AG09319 (cell line): ENCODE measurements around the gene UBE2E2.
A peak's percentile ranks its signal among the peaks of the same experiment; 100 is the strongest.

ENCODE experiments used
- DNase-seq: peaks from one replicate; pipeline ENCODE4 v3.0.0-alpha.2; 2010; ENCODE audit warnings: low read depth; ENCODE audit errors: extremely low read depth
- TF ChIP-seq, protein P1 (sequence below): IDR thresholded peaks from 2 replicates; pipeline ENCODE4 v1.5.1; 2011; ENCODE audit warnings: low read depth, mild to moderate bottlenecking, inconsistent platforms, low read length, moderate library complexity

The UBE2E2 gene

DNA sequence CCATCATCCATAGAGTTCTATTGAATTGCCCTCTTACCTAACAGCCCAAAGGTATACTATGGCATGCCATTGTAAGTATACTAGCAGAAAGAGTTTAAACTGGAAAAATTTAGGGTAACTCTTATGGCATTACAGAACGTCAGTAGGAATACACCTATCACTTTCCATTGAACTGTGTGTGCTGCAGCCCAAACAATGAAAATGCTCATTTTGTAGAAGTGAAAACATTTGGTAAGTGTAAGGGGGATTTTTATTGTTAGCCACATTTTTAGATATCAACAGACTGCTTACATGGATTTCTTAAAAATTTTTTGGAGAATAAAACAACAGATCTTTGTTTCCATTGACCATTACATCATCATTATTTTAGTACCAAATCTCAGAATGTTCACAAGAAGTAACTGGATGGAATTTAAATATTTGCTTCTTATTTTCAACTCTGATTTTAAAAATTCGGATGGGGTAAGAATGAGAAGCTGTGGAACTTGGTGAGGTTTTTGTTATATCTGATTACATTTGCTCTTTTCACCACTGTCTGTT lies 245.9 kb downstream of the UBE2E2 start:
- no peak for DNase-seq
- TF ChIP-seq, protein P1, sequence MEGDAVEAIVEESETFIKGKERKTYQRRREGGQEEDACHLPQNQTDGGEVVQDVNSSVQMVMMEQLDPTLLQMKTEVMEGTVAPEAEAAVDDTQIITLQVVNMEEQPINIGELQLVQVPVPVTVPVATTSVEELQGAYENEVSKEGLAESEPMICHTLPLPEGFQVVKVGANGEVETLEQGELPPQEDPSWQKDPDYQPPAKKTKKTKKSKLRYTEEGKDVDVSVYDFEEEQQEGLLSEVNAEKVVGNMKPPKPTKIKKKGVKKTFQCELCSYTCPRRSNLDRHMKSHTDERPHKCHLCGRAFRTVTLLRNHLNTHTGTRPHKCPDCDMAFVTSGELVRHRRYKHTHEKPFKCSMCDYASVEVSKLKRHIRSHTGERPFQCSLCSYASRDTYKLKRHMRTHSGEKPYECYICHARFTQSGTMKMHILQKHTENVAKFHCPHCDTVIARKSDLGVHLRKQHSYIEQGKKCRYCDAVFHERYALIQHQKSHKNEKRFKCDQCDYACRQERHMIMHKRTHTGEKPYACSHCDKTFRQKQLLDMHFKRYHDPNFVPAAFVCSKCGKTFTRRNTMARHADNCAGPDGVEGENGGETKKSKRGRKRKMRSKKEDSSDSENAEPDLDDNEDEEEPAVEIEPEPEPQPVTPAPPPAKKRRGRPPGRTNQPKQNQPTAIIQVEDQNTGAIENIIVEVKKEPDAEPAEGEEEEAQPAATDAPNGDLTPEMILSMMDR, result no peak

DNA sequence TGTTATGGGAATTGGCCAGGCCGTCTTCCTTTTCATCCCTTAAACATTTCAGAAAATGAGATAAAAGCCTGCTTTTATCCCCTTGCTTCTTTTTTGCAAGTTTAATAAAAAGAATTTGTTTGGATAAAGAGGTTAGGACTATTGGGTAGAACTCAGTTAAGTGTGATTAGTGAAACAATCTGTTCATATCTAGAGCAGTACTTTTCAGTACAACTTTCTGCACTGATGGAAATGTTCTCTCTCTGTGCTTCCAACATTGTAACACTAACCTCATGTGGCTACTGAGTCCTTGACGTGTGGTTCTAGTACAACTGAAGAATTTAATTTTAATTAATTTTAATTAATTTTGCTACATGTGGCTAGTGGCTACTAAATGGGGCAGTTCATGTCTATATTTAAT lies 246.9 kb downstream of the UBE2E2 start:
- no peak for DNase-seq
- TF ChIP-seq, protein P1, result no peak

DNA sequence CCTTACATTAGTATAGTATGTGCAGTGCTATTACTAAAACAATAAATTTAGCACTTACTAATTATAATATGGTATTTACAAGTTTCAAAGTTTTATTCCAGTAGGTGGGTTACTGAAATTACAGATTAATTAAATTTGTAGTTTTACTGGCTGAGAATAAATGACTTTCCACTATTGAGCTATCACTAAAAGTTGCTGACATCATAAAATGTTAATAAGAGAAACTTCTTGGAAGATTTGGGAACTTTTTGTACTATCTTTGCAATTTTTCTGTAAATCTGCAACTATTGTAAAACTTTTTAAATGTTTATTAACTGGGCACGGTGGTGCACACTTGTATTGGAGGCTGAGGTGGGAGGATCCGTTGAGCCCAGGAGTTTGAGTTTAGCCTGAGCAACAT lies 247.7 kb downstream of the UBE2E2 start:
- TF ChIP-seq, protein P1, result no peak
- DNase-seq, result no peak

DNA sequence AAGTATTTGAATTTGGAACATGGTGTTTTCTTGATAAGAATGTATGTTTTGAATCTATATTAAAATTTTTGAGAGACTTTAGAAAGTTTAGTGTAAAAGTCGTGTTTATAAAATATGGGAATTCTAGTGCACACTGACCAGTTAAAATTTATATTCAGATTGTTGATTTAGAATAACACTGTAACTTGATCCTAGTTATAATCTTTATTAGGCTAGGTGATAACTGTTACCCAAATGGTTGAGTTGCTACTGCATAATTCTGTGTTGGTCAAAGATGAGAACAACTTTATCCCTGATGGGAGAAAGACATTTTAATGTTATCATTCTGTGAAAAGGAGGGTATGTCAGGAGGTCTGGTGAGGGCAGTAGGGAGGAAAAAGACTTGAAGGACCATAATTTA lies 249.3 kb downstream of the UBE2E2 start:
- TF ChIP-seq, protein P1, result no peak
- no peak for DNase-seq

DNA sequence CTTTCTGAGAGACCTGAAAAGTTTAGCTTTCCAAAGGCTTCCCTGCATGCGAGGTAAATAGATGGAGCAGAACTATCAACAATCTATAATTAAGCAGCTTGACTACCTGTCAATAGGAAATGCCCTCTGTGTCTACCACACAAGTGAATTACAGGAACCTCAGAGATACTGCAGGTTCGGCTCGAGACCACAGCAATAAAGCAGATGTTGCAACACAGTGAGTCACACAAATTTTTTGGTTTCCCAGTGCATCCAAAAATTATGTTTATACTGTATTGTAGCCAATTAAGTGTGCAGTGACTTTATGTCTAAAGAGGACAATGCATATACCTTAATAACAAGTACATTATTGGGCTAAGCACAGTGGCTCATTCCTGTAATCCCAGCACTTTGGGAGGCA lies 252.0 kb downstream of the UBE2E2 start:
- TF ChIP-seq, protein P1, result no peak
- DNase-seq, result peak; percentile 34

DNA sequence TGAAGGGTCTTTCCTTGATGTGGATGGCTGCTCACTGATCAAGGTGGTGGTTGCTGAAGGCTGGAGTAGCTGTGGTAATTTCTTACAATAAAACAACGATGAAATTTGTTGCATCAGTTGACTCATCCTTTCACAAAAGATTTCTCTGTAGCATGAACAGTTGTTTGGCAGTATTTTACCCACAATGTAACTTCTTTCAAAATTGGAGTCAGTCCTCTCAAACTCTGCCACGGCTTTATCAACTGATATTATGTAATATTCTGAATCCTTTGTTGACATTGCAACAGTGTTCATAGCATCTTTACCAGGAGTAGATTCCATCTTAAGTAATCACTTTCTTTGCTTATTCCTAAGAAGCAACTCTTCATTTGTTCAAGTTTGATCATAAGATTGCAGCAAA lies 252.6 kb downstream of the UBE2E2 start:
- TF ChIP-seq, protein P1, result no peak
- DNase-seq, result peak; percentile 57

DNA sequence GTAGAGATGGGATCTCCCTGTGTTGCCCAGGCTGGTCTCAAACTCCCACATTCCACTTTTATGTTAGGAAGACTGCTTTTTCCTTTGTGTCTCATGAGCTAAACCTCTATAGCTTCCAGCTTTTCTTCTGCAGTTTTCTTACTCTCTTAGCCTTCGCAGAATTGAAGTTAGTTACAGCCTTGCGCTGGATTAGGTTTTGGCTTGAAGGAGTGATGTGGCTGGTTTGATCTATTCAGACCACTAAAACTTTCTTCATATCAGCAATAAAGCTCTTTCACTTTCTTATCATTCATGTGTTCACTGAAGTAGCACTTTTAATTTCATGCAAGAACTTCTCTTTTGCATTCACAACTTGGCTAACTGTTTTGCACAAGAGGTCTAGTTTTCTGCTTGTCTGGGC lies 254.6 kb downstream of the UBE2E2 start:
- DNase-seq, result no peak

More for the DNA sequence above, 254.6 kb downstream of the UBE2E2 start:
- TF ChIP-seq, protein P1, result no peak
